ENCODE measurements around the gene RIPOR3. TPM values are rescaled to one million over a fixed set of nuclear protein-coding genes. Genes with fewer than 3 reads are reported as not detected.

Gene RIPOR3
- total RNA-seq, 1 donor from 2014 or later = 5.1 TPM

DNA sequence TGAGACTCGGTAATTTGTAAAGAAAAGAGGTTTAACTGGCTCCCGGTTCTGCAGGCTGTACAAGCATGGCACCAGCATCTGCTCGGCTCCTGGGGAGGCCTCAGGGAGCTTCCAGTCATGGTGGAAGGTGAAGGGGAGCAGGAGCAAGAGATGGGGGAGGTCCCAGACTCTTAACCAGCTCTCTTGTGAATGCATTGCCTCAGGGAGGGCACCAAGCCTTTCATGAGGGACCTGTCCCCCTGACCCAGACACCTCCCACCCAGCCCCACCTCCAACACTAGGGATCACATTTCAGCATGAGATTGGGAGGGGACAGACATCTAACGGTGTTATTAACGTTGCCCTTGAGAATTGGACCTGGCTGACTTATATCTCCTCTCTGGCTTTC is 112.6 kb downstream of the RIPOR3 start:
- no peaks in the 10 kb centered on the region for H3K4me1 Mint-ChIP-seq (ENCODE audit: unreplicated experiment)
- H3K36me3 Mint-ChIP-seq = peaks cover 30% of the 10 kb centered on the region
- H3K27me3 Mint-ChIP-seq = no peaks in the 10 kb centered on the region
- no peaks in the 10 kb centered on the region for H3K9me3 Mint-ChIP-seq
- no peak overlapping the region for H3K27ac Mint-ChIP-seq
- H3K4me3 Mint-ChIP-seq = no peak overlapping the region
- TF ChIP-seq, protein P1, sequence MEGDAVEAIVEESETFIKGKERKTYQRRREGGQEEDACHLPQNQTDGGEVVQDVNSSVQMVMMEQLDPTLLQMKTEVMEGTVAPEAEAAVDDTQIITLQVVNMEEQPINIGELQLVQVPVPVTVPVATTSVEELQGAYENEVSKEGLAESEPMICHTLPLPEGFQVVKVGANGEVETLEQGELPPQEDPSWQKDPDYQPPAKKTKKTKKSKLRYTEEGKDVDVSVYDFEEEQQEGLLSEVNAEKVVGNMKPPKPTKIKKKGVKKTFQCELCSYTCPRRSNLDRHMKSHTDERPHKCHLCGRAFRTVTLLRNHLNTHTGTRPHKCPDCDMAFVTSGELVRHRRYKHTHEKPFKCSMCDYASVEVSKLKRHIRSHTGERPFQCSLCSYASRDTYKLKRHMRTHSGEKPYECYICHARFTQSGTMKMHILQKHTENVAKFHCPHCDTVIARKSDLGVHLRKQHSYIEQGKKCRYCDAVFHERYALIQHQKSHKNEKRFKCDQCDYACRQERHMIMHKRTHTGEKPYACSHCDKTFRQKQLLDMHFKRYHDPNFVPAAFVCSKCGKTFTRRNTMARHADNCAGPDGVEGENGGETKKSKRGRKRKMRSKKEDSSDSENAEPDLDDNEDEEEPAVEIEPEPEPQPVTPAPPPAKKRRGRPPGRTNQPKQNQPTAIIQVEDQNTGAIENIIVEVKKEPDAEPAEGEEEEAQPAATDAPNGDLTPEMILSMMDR (conservative IDR thresholded peaks at IDR 0.05) = no peak
- DNase-seq (ENCODE audit: extremely low spot score, unreplicated experiment) = no peak

DNA sequence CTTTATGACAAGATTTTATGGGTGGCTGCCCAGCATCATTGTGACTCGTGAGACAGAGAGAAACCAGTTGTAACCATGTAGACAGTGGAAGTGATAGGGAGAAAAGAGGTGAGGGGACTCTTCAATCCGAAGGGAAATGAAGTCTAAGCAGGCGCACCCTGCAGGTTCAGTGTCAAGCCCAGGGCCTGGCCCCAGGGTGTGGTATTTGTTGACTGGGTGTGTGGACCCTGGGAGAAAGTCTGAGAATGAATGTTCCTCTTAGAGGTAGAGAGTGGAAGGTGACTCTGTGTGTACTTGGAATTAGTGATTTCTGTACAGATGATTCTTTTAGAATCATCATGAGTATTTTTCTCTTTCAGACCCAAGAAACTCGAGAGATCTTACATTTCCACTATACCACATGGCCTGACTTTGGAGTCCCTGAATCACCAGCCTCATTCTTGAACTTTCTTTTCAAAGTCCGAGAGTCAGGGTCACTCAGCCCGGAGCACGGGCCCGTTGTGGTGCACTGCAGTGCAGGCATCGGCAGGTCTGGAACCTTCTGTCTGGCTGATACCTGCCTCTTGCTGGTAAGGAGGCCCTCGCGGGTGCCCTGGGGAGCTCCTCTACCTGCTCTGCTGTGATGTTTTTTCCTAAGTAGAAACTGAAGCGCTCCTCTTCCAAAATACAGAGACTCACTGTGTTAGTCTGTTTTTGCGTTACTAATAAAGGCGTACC is 113.1 kb downstream of the RIPOR3 start:
- H3K4me1 Mint-ChIP-seq (ENCODE audit: unreplicated experiment) = peaks cover 4% of the 10 kb centered on the region
- peaks cover 30% of the 10 kb centered on the region for H3K36me3 Mint-ChIP-seq
- no peaks in the 10 kb centered on the region for H3K27me3 Mint-ChIP-seq
- TF ChIP-seq, protein P1 (conservative IDR thresholded peaks at IDR 0.05) = no peak
- H3K9me3 Mint-ChIP-seq = no peaks in the 10 kb centered on the region
- no peak for DNase-seq (ENCODE audit: extremely low spot score, unreplicated experiment)
- no peak overlapping the region for H3K27ac Mint-ChIP-seq
- no peak overlapping the region for H3K4me3 Mint-ChIP-seq

DNA sequence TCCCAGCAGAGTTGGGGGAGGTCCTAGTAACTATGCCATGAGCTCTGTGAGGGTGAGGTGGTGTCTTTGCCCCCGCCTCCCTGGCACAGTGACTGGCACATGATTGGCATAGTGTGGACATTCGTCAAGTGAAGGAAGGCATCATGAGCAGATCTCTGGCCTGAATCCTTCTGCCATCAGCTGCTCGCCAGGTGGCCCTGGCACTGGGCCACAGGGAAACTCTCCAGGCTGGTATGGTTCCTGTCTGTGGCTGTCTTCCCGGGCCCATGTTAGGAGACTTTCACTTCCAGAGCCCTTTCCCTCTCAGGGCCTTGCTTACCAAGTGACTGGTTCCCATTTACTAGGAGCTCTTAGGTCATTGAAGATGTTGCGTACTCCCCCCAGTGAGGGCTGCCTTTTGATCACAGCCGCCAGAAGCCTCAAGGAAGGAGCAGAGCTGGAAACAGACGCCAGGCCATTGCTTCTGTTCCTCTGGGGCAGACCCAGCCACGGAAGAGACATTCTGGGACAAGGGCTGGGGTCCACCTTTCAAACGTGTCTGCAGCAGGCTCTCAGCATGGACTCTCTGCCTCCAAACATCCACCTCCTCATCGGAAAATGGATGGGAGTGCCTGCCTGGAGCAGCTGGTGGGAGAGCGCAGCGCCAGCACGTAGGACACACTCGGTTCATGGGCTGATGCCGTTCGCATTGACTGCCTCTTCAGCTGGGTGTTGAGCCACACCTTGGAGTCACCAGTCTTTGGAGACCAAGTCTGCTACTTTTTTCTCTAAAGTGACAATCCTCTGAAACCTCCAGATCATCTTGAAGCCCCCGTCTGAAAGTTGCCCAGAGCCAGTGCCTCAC is 113.9 kb downstream of the RIPOR3 start:
- H3K27ac Mint-ChIP-seq = no peak overlapping the region
- no peaks in the 10 kb centered on the region for H3K27me3 Mint-ChIP-seq
- H3K9me3 Mint-ChIP-seq = no peaks in the 10 kb centered on the region
- DNase-seq (ENCODE audit: extremely low spot score, unreplicated experiment) = no peak
- peaks cover 30% of the 10 kb centered on the region for H3K36me3 Mint-ChIP-seq
- peaks cover 10% of the 10 kb centered on the region for H3K4me1 Mint-ChIP-seq (ENCODE audit: unreplicated experiment)
- no peak overlapping the region for H3K4me3 Mint-ChIP-seq
- TF ChIP-seq, protein P1 (conservative IDR thresholded peaks at IDR 0.05) = no peak

DNA sequence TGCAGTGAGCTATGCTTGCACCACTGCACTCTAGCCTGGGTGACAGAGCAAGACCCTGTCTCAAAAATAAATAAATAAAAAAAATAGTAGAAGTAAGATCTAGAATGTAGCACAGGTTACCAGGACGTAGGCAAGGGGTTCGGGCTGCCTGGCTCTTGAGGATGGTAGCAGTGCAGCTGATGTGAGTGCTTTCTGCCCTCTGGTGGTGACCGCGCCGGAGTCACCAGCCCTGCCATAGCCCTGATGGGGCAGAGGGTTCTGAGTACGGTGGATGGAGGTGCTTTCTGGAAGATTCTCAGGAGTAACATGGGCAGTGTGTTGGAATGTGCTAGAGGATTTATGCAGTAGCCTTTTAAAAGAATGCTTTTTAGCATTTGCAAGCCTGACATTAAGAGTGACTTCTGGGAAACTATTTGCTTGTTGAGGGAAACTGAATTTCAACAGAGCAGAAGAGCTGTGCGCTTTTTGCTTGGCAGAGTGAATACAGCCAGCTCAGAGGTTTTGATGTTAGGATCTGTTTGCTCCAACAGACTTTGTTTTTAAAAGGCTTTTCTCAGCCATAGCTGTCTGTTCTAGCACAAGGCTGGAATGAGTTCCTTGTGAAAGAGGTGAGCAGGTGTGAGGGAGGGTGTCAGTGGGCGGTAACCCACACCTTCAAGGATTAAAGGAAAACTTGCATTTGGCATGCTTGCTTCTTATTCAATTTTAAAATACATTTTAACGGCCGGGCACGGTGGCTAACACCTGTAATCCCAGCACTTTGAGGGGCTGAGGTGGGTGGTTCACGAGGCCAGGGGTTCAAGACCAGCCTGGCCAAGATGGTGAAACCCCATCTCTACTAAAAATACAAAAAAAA is 115.2 kb downstream of the RIPOR3 start:
- peaks cover 16% of the 10 kb centered on the region for H3K4me1 Mint-ChIP-seq (ENCODE audit: unreplicated experiment)
- H3K27ac Mint-ChIP-seq = peak overlapping the region; percentile 13
- no peak for DNase-seq (ENCODE audit: extremely low spot score, unreplicated experiment)
- H3K27me3 Mint-ChIP-seq = no peaks in the 10 kb centered on the region
- TF ChIP-seq, protein P1 (conservative IDR thresholded peaks at IDR 0.05) = peak; percentile 75
- H3K9me3 Mint-ChIP-seq = no peaks in the 10 kb centered on the region
- peaks cover 30% of the 10 kb centered on the region for H3K36me3 Mint-ChIP-seq
- no peak overlapping the region for H3K4me3 Mint-ChIP-seq

DNA sequence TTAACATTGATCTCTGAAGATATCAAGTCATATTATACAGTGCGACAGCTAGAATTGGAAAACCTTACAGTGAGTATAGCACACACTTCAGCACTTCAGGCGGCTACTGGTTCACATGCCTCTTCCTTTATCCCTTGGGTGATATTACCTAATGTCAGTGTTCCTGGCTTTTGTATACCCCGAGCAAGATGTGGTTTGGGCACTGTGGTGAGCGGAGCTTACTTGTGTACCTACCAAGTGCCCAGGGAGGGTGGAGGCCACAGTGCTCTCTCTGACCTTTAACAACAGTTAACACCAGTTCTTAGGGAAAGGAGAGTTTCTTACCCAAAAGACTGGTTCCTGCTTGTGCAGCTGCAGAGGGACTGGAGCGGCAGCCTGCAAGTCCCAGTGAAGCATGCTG is 116.8 kb downstream of the RIPOR3 start:
- TF ChIP-seq, protein P1 (conservative IDR thresholded peaks at IDR 0.05) = no peak
- peaks cover 20% of the 10 kb centered on the region for H3K4me1 Mint-ChIP-seq (ENCODE audit: unreplicated experiment)
- H3K27ac Mint-ChIP-seq = no peak overlapping the region
- peaks cover 24% of the 10 kb centered on the region for H3K36me3 Mint-ChIP-seq
- H3K9me3 Mint-ChIP-seq = no peaks in the 10 kb centered on the region
- H3K4me3 Mint-ChIP-seq = no peak overlapping the region
- DNase-seq (ENCODE audit: extremely low spot score, unreplicated experiment) = no peak
- H3K27me3 Mint-ChIP-seq = no peaks in the 10 kb centered on the region

Data from type B pancreatic cell (in vitro differentiated cells).